ENCODE measurements around the gene RABEPK.

DNA sequence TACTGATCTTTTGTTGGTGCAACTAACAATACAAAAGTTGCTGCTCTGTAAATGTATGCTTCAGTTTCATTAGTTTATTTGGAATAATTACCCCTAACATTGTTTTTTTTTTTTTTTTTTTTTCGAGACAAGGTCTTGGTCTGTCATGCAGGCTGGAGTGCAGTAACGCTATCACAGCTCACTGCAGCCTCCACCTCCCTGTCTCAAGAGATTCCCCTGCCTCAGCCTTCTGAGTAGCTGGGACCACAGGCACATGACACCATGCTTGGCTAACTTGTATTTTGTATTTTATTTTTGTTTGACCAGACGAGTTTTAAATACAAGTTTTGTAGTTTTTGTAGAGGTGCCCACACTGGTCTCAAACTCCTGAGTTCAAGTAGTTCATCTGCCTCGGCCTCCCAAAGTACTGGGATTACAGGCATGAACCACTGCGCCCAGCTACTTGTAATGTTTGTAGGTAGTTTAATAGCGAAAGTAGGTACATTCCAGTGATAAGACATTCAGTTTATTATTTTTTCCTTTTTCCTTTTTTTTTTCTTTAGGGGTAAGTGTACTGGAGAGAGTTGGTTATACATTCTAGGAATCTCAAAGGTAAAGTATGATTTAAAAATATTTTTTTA is 68.2 kb downstream of the RABEPK start:
- TF ChIP-seq, protein P1, sequence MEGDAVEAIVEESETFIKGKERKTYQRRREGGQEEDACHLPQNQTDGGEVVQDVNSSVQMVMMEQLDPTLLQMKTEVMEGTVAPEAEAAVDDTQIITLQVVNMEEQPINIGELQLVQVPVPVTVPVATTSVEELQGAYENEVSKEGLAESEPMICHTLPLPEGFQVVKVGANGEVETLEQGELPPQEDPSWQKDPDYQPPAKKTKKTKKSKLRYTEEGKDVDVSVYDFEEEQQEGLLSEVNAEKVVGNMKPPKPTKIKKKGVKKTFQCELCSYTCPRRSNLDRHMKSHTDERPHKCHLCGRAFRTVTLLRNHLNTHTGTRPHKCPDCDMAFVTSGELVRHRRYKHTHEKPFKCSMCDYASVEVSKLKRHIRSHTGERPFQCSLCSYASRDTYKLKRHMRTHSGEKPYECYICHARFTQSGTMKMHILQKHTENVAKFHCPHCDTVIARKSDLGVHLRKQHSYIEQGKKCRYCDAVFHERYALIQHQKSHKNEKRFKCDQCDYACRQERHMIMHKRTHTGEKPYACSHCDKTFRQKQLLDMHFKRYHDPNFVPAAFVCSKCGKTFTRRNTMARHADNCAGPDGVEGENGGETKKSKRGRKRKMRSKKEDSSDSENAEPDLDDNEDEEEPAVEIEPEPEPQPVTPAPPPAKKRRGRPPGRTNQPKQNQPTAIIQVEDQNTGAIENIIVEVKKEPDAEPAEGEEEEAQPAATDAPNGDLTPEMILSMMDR (IDR thresholded peaks at IDR 0.05), result no peak
- TF ChIP-seq POLR2A (IDR thresholded peaks at IDR 0.05) (no peak), POLR2AphosphoS5 (IDR thresholded peaks at IDR 0.05; ENCODE audit: insufficient read depth in 1 of 2, low read depth in 1 of 2) (no peak)
